ENCODE measurements around the gene DNAH14. TPM values are rescaled to one million over a fixed set of nuclear protein-coding genes. Genes with fewer than 3 reads are reported as not detected.

Gene DNAH14
- total RNA-seq, 1 experiment from 2014 or later = 33.2 TPM

GRCh38 chr1:225440380-225441221, 511.1 kb downstream of the DNAH14 start:
- no peak for ATAC-seq
- no TSS peak for BruUV-seq (replicated peaks)
- Histone ChIP-seq H3K4me2 (ENCODE audit: low read length) (no peak overlapping the region), H3K79me2 (ENCODE audit: insufficient read depth, low read length) (no peaks in the 10 kb centered on the region), H3K9me2 (ENCODE audit: insufficient read depth) (no peaks in the 10 kb centered on the region), H3K9ac (ENCODE audit: low read length) (no peak overlapping the region), H3K27ac (ENCODE audit: low read depth, low read length) (no peak overlapping the region), H3K27me3 (ENCODE audit: insufficient read depth, low read length) (no peaks in the 10 kb centered on the region), H3K4me1 (ENCODE audit: control insufficient read depth in 1 of 2, insufficient read depth in 2 of 2, low read length in 2 of 2) (peaks cover 28 to 47% of the 10 kb centered on the region in 2 experiments), H3K9me3 (ENCODE audit: control insufficient read depth in 1 of 2, insufficient read depth in 1 of 2, low read depth in 1 of 2, low read length in 2 of 2) (no peaks in the 10 kb centered on the region), H3K36me3 (ENCODE audit: control insufficient read depth in 1 of 2, insufficient read depth in 2 of 2, low read length in 2 of 2) (no peaks in the 10 kb centered on the region), H3K4me3 (replicated peaks in 1 of 2; ENCODE audit: low read depth in 1 of 2, low read length in 2 of 2) (no peak overlapping the region), H2AFZ (ENCODE audit: low read depth, low read length, poor library complexity, severe bottlenecking) (peak overlapping the region; percentile 69), H4K20me1 (ENCODE audit: insufficient read depth) (no peaks in the 10 kb centered on the region)
- no peak for DNase-seq (ENCODE audit: low read depth, low spot score)
- intact Hi-C loops (cut with micrococcal nuclease) = no loop called here
- ChIA-PET POLR2A (interaction anchor here (1.0 kb wide), 1 partner anchor 10 kb away, joined by 3 read pairs; no protein-coding TSS in a partner anchor), RAD21 (ENCODE audit: low non-redundant PET in 1 of 2, low total read pairs in 2 of 2, uncharacterized antibody in 2 of 2, unreplicated experiment in 2 of 2) (no interaction called here), CTCF (interaction anchor here (1.0 to 2.1 kb wide), 4 partner anchors 9 to 122 kb away, joined by 3 to 7 read pairs (median 4); partner anchors contain the start of gene LBR)
- TF ChIP-seq SRF (IDR thresholded peaks at IDR 0.05; ENCODE audit: low read depth) = no peak
- TF ChIP-seq ZNF274 (IDR thresholded peaks at IDR 0.05; ENCODE audit: low read depth, low read length) = no peak
- no peak for TF ChIP-seq SIN3A (IDR thresholded peaks at IDR 0.05; ENCODE audit: low read depth)
- TF ChIP-seq YY1 (IDR thresholded peaks at IDR 0.05; ENCODE audit: extremely low read depth, insufficient replicate concordance, low read depth, low read length) = no peak
- no peak for TF ChIP-seq RAD21 (IDR thresholded peaks at IDR 0.05; ENCODE audit: low read depth)
- no peak for TF ChIP-seq POLR2A (IDR thresholded peaks at IDR 0.05; ENCODE audit: borderline replicate concordance, extremely low read depth, insufficient read depth, insufficient read length)
- TF ChIP-seq MAX (IDR thresholded peaks at IDR 0.05) = no peak
- TF ChIP-seq TCF7L2 (IDR thresholded peaks at IDR 0.05; ENCODE audit: borderline replicate concordance, extremely low read depth, insufficient read depth, insufficient read length) = no peak
- TF ChIP-seq EGR1 (IDR thresholded peaks at IDR 0.05; ENCODE audit: low read depth) = no peak
- no peak for TF ChIP-seq CEBPB (IDR thresholded peaks at IDR 0.05; ENCODE audit: low read depth)
- TF ChIP-seq CBX3 (IDR thresholded peaks at IDR 0.05; ENCODE audit: low read depth) = no peak
- no peak for TF ChIP-seq POLR2AphosphoS5 (IDR thresholded peaks at IDR 0.05; ENCODE audit: low read depth, low read length)
- no peak for TF ChIP-seq SP1 (IDR thresholded peaks at IDR 0.05; ENCODE audit: low read depth)
- TF ChIP-seq EZH2 (IDR thresholded peaks at IDR 0.05) = no peak
- no peak for TF ChIP-seq ZFX (IDR thresholded peaks at IDR 0.05)
- no peak for TF ChIP-seq CTCF (IDR thresholded peaks at IDR 0.05 in 2 of 3, conservative IDR thresholded peaks at IDR 0.05 in 1 of 3; ENCODE audit: borderline replicate concordance in 1 of 3, insufficient read depth in 1 of 3, low read depth in 2 of 3, low read length in 2 of 3)
- TF ChIP-seq REST (IDR thresholded peaks at IDR 0.05; ENCODE audit: low read depth) = no peak
- no peak for TF ChIP-seq ATF3 (IDR thresholded peaks at IDR 0.05)
- TF ChIP-seq JUND (IDR thresholded peaks at IDR 0.05) = no peak
